Mammary epithelial cell (primary cell): Measurements from ENCODE around the gene IFNAR2.

Experiments used
- EZH2 ChIP-seq: IDR thresholded peaks from 2 replicates; pipeline ENCODE4 v1.6.1; 2012; ENCODE audit warnings: low read length, inconsistent platforms, borderline replicate concordance
- TF ChIP-seq, protein P1 (sequence below), 2 donors: IDR thresholded peaks in 1 of 2; conservative IDR thresholded peaks in 1 of 2; 2 replicates each; pipeline ENCODE4 v1.5.1; 2011 to 2012; ENCODE audit warnings: inconsistent platforms in 2 of 2, low read length in 2 of 2, mild to moderate bottlenecking in 2 of 2, control low read depth in 1 of 2, low read depth in 1 of 2; ENCODE audit not compliant: insufficient read depth in 1 of 2; ENCODE audit errors: extremely low read depth in 1 of 2

DNA sequence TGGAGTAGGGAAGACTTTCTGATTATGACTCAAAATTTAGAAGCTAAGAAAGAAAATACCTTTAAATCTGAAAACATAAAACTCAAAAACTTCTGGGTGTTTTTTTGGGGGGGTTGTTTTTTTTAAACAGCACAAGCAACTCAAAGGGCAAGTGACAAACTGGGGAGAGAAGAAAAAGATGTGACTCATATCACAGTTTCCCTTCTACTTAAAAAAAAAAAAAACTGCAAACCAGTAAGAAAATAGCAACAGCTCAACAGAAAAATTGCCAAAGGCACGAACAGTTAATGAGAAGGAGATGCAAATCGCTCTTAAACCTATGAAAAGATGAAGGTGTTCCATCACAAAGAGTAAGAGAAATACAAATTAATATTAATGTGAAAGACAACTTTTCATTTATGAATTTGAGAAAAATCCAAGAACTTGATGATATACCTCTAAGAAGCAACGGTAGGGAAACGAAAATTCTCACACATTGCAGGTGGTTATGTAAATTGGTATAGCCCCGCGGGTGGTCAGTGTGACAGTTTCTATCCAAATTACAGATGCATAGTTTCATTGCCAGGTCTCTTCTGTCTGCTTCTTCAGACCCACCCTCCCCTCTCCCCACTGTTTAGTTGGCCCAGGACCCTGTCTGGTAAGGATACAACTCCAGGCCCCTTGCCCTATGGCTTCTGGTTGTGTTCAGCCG lies 9.0 kb downstream of the IFNAR2 start:
- TF ChIP-seq, protein P1, sequence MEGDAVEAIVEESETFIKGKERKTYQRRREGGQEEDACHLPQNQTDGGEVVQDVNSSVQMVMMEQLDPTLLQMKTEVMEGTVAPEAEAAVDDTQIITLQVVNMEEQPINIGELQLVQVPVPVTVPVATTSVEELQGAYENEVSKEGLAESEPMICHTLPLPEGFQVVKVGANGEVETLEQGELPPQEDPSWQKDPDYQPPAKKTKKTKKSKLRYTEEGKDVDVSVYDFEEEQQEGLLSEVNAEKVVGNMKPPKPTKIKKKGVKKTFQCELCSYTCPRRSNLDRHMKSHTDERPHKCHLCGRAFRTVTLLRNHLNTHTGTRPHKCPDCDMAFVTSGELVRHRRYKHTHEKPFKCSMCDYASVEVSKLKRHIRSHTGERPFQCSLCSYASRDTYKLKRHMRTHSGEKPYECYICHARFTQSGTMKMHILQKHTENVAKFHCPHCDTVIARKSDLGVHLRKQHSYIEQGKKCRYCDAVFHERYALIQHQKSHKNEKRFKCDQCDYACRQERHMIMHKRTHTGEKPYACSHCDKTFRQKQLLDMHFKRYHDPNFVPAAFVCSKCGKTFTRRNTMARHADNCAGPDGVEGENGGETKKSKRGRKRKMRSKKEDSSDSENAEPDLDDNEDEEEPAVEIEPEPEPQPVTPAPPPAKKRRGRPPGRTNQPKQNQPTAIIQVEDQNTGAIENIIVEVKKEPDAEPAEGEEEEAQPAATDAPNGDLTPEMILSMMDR (conservative IDR thresholded peaks at IDR 0.05 in 1 of 2, IDR thresholded peaks at IDR 0.05 in 1 of 2; ENCODE audit: extremely low read depth in 1 of 2, insufficient read depth in 1 of 2, low read depth in 1 of 2, low read length in 2 of 2), result no peak
- TF ChIP-seq EZH2, result no peak
